ENCODE data around the gene KDM4C. TPM values are rescaled to one million over a fixed set of nuclear protein-coding genes. Genes with fewer than 3 reads are reported as not detected.
"Not testable (repeated sequence)": the region's sequence is repeated elsewhere in the genome, so short reads cannot be mapped to it uniquely, and the experiment has no call there.

The KDM4C gene
- total RNA-seq, 1 experiment from 2014 or later, result 4.8 TPM

GRCh38 chr9:6766606-6767005 is 8.8 kb downstream of the KDM4C start:
- no peak for DNase-seq (ENCODE audit: low spot score)
- BruUV-seq (replicated peaks), result no TSS peak
- intact Hi-C loops (cut with micrococcal nuclease; ENCODE audit: unreplicated experiment), result no loop called here
- H3K4me1 ChIP-seq (ENCODE audit: insufficient read depth, low read length, poor library complexity, severe bottlenecking), result no peaks in the 10 kb centered on the region
- no peaks in the 10 kb centered on the region for H3K36me3 ChIP-seq (ENCODE audit: insufficient read depth, low read length, poor library complexity, severe bottlenecking)
- CTCF ChIA-PET, result no interaction called here
- no peak overlapping the region for H3K4me3 ChIP-seq (ENCODE audit: low read depth, low read length, poor library complexity, severe bottlenecking)
- TF ChIP-seq EZH2 (IDR thresholded peaks at IDR 0.05; ENCODE audit: borderline replicate concordance, low read depth, low read length, poor library complexity, severe bottlenecking) (no peak), CTCF (conservative IDR thresholded peaks at IDR 0.05; ENCODE audit: low read depth, low read length) (no peak)
- no peaks in the 10 kb centered on the region for H3K9me3 ChIP-seq (ENCODE audit: low read depth, low read length, poor library complexity, severe bottlenecking)
- H3K27me3 ChIP-seq (replicated peaks; ENCODE audit: insufficient read depth, low read depth, low read length, poor library complexity), result no peaks in the 10 kb centered on the region
- H3K27ac ChIP-seq (ENCODE audit: low read depth, low read length, poor library complexity, severe bottlenecking), result no peak overlapping the region
- POLR2A ChIA-PET (ENCODE audit: low non-redundant PET), result no interaction called here

DNA sequence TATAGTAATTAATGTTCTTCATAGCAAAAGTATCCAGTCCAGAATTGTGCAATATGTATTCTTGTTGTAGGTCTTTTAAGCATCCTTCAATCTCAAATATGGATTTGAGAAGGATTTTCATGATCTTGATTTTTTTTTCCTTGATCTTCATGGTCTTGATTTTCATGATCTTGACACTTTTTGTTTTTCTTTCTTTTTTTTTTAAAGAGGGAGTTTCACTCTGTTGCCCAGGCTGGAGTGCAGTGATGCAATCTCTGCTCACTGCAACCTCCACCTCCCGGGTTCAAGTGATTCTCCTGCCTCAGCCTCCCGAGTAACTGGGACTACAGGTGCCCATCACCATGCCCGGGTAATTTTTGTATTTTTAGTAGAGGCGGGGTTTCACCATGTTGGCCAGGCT is 10.8 kb downstream of the KDM4C start:
- H3K27ac ChIP-seq (ENCODE audit: low read depth, low read length, poor library complexity, severe bottlenecking); POLR2A ChIA-PET (ENCODE audit: low non-redundant PET); H3K36me3 ChIP-seq (ENCODE audit: insufficient read depth, low read length, poor library complexity, severe bottlenecking); H3K9me3 ChIP-seq (ENCODE audit: low read depth, low read length, poor library complexity, severe bottlenecking); BruUV-seq (replicated peaks); intact Hi-C loops (cut with micrococcal nuclease; ENCODE audit: unreplicated experiment); CTCF ChIA-PET; DNase-seq (ENCODE audit: low spot score); H3K27me3 ChIP-seq (replicated peaks; ENCODE audit: insufficient read depth, low read depth, low read length, poor library complexity); H3K4me3 ChIP-seq (ENCODE audit: low read depth, low read length, poor library complexity, severe bottlenecking); H3K4me1 ChIP-seq (ENCODE audit: insufficient read depth, low read length, poor library complexity, severe bottlenecking): not testable (repeated sequence)

DNA sequence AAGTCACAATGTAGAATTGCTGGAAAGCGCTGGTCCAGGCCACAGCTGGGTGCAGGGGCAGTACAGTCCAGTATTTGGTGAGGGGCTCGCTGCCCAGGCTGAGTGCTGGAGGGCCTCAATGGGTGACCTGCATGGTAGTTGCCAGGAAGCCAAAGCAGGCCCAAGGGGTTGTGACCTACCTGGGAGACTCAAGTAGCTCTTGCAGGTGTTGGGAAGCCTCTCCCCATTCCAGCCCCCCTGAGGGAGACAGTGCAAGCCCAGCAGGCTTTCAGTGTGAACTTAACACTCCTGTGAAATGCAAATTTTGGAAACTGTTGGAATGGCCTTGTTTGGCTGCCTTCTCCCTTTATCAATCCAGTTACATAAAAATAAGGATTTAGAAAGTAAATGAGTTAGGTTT is 13.9 kb downstream of the KDM4C start:
- no peak for TF ChIP-seq CTCF (conservative IDR thresholded peaks at IDR 0.05; ENCODE audit: low read depth, low read length)
- TF ChIP-seq EZH2 (IDR thresholded peaks at IDR 0.05; ENCODE audit: borderline replicate concordance, low read depth, low read length, poor library complexity, severe bottlenecking), result no peak
- intact Hi-C loops (cut with micrococcal nuclease; ENCODE audit: unreplicated experiment), result no loop called here
- ChIA-PET CTCF (no interaction called here), POLR2A (ENCODE audit: low non-redundant PET) (no interaction called here)
- no peaks in the 10 kb centered on the region for H3K9me3 ChIP-seq (ENCODE audit: low read depth, low read length, poor library complexity, severe bottlenecking)
- H3K27me3 ChIP-seq (replicated peaks; ENCODE audit: insufficient read depth, low read depth, low read length, poor library complexity), result no peaks in the 10 kb centered on the region
- H3K27ac ChIP-seq (ENCODE audit: low read depth, low read length, poor library complexity, severe bottlenecking), result no peak overlapping the region
- no peak for DNase-seq (ENCODE audit: low spot score)
- no peak overlapping the region for H3K4me3 ChIP-seq (ENCODE audit: low read depth, low read length, poor library complexity, severe bottlenecking)
- no peaks in the 10 kb centered on the region for H3K36me3 ChIP-seq (ENCODE audit: insufficient read depth, low read length, poor library complexity, severe bottlenecking)
- H3K4me1 ChIP-seq (ENCODE audit: insufficient read depth, low read length, poor library complexity, severe bottlenecking), result no peaks in the 10 kb centered on the region
- no TSS peak for BruUV-seq (replicated peaks)

- no peak overlapping the region for H3K4me3 ChIP-seq (ENCODE audit: low read depth, low read length, poor library complexity, severe bottlenecking)
- ChIA-PET CTCF (no interaction called here), POLR2A (ENCODE audit: low non-redundant PET) (no interaction called here)
- no peak for TF ChIP-seq CTCF (conservative IDR thresholded peaks at IDR 0.05; ENCODE audit: low read depth, low read length)
- TF ChIP-seq EZH2 (IDR thresholded peaks at IDR 0.05; ENCODE audit: borderline replicate concordance, low read depth, low read length, poor library complexity, severe bottlenecking), result no peak
- no peak overlapping the region for H3K27ac ChIP-seq (ENCODE audit: low read depth, low read length, poor library complexity, severe bottlenecking)
- no peaks in the 10 kb centered on the region for H3K9me3 ChIP-seq (ENCODE audit: low read depth, low read length, poor library complexity, severe bottlenecking)
- no peaks in the 10 kb centered on the region for H3K36me3 ChIP-seq (ENCODE audit: insufficient read depth, low read length, poor library complexity, severe bottlenecking)
- H3K4me1 ChIP-seq (ENCODE audit: insufficient read depth, low read length, poor library complexity, severe bottlenecking), result no peaks in the 10 kb centered on the region
- no TSS peak for BruUV-seq (replicated peaks)
- no peaks in the 10 kb centered on the region for H3K27me3 ChIP-seq (replicated peaks; ENCODE audit: insufficient read depth, low read depth, low read length, poor library complexity)
- intact Hi-C loops (cut with micrococcal nuclease; ENCODE audit: unreplicated experiment), result no loop called here
- DNase-seq (ENCODE audit: low spot score), result no peak
Observed at GRCh38 chr9:6777213-6777902, 19.6 kb downstream of the KDM4C start.
